Measurements from ENCODE around the gene ARFIP2. TPM values are rescaled to one million over a fixed set of nuclear protein-coding genes. Genes with fewer than 3 reads are reported as not detected.

ARFIP2 gene
- total RNA-seq, 1 donor from 2014 or later = 72.7 TPM

Other genes with a start within 250 kb of the ARFIP2 start
- gene FHIP1B, start 246.7 kb downstream of the ARFIP2 start, total RNA-seq = 7.4 and 10.4 TPM in 2 replicates
- gene CNGA4, start 242.2 kb downstream of the ARFIP2 start, total RNA-seq = 0.26 TPM in 1 of 2 replicates, not detected in the other
- gene CCKBR, start 221.5 kb downstream of the ARFIP2 start, total RNA-seq = not detected in 2 replicates
- 35.0 and 41.6 TPM in 2 replicates for gene CAVIN3, start 160.8 kb downstream of the ARFIP2 start, total RNA-seq
- 1.1 and 3.2 TPM in 2 replicates for gene SMPD1, start 90.9 kb downstream of the ARFIP2 start, total RNA-seq
- gene APBB1, start 62.2 kb downstream of the ARFIP2 start, total RNA-seq = 1.7 and 1.8 TPM in 2 replicates
- 0.26 and 0.51 TPM in 2 replicates for gene HPX, start 40.3 kb downstream of the ARFIP2 start, total RNA-seq
- 7.6 and 9.9 TPM in 2 replicates for gene TRIM3, start 7.4 kb downstream of the ARFIP2 start, total RNA-seq
- gene TIMM10B, start 170 bp upstream of the ARFIP2 start, total RNA-seq = 39.5 and 42.1 TPM in 2 replicates
- gene DNHD1, start 15.9 kb upstream of the ARFIP2 start, total RNA-seq = 4.5 and 8.2 TPM in 2 replicates
- 10.3 and 10.5 TPM in 2 replicates for gene RRP8, start 122.3 kb upstream of the ARFIP2 start, total RNA-seq
- 47.0 and 70.3 TPM in 2 replicates for gene ILK, start 122.4 kb upstream of the ARFIP2 start, total RNA-seq
- 43.2 and 70.2 TPM in 2 replicates for gene TAF10, start 130.9 kb upstream of the ARFIP2 start, total RNA-seq
- 23.7 and 40.8 TPM in 2 replicates for gene TPP1, start 138.1 kb upstream of the ARFIP2 start, total RNA-seq
- 0.26 TPM in 2 replicates for gene DCHS1, start 174.5 kb upstream of the ARFIP2 start, total RNA-seq
- 44.5 and 63.7 TPM in 2 replicates for gene MRPL17, start 202.0 kb upstream of the ARFIP2 start, total RNA-seq

Data from bronchial epithelial cell (primary cell).